Dermis microvascular lymphatic vessel endothelial cell (primary cell): ENCODE results near the gene PSMD6. TPM values are rescaled to one million over a fixed set of nuclear protein-coding genes. Genes with fewer than 3 reads are reported as not detected.
A peak's percentile ranks its signal among the peaks of the same experiment; 100 is the strongest.

Experiments used
- DNase-seq, 2 donors: peaks; one replicate each; pipeline versions ENCODE4 v3.0.0 to v3.0.0-alpha.2; 2010; ENCODE audit warnings: low read depth in 2 of 2
- total RNA-seq: library from RNA; depleted of rRNA; stranded (reverse); fragments of >200 nt; gene quantifications from 2 replicates; pipeline ENCODE4 v1.2.1, GENCODE V29; 2014

The PSMD6 gene
- total RNA-seq, 1 donor from 2014 or later, result 99.6 TPM

DNA sequence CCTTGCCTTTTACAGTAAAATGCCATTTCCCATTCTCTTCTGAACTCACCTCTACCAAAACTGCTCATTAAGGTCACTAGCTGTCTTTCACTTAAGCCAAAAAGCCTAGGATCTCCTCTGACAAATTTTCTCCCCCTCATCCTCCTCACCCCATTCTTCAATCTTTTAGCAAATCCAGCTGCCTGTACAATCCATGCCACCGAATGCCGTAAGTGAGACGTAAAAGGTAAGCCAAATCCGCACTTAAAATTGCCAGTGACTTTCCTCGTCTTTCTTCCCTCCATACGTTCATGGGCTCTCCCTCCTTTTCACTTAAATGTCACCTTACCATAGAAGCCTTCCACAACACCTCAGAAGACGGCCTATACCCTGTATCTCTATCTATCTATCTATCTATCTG is 13.8 kb downstream of the PSMD6 start:
- no peak for DNase-seq

DNA sequence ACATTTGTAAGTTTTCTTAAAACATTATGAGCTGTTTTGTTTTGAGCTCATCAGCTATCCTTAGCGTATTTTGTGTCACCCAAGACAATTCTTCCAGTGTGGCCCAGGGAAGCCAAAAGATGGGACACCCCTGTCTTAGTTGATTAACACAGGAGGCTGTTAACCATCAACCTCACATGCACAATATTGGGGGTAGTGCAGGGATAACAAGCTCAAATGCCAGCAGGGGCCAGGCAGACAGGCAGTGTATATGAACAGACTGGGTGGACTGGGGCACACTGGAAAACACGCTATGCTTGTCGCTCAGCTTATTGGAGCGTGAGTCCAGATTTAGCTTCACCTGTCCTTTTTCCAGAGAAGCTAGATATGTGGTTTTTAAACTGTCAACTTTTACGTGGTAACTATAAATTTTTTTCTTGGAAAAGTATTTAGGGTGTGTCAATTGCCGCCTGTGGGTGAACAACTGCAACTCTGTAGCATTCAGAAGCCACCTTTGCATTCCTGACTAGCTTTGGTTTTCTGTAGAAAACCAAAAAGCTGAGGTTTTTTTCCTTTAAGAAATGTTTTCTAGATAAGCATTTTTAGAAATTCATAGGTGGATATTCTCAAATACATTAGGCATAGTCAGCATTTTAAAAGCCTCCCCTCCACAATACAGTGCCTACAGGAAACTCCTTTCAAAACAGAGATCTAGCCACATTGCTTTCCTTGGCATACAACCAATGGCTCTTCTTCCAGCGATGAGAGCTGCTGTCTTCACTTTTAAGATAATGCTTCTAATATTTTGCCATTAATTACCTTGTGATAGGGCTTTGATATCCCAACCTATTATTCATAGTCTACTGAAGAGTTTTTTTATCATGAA is 14.6 kb downstream of the PSMD6 start:
- peak; percentile 87 for DNase-seq

DNA sequence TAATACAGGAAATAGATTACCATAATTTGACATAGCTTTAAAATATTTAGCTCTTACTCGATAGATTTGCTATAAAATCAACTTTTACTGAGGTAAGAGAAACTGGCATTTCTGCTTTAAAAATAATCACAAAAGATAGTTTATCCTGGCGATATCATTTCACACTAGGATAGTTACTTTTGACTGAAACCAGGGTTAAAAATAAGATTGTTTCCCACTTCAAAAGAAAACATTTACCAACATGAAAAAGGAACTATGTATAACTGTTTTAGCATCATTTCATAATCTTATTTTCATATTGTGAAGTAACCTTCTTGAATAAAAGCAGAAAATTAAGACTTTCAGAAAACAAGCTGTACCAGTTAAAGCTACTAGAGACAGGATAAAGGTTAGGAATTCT is 15.3 kb downstream of the PSMD6 start:
- no peak for DNase-seq

DNA sequence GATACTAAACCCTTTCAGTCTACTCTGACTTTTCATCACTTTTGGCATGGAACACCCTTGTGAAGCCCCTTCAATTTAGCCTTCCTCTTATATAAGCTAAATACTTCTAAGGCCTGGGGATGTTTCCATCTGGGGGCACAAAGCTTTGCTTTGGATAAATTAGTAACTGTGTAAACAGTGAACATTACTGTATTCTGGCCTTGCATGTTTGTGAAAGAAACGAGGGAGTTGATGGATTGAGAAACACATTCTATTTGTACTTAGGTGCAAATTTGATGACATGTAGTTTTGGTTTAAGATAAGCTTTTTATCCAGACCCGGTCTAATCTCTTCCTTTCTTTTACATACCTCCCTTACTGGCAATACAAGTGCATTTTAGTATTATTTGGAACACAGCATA is 19.7 kb downstream of the PSMD6 start:
- no peak for DNase-seq

DNA sequence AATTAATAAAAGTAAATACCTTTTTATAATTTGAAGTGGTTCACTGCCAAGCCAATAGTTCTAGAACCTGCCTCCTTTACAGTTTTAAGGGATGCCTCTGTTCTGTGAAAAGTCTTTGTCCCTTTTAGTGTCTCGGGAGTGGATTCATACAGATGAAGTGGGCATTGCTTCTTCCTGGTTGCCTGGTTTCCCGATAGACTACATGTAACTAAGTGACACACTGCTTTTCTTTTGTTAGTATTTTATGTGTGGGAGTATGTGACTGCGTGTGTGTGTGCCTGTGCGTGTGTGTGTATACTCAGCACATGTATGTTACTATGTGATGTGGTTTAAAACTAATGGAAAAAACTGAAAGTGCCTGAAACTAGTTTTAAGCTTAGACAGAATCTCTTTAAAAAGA is 21.1 kb downstream of the PSMD6 start:
- no peak for DNase-seq

DNA sequence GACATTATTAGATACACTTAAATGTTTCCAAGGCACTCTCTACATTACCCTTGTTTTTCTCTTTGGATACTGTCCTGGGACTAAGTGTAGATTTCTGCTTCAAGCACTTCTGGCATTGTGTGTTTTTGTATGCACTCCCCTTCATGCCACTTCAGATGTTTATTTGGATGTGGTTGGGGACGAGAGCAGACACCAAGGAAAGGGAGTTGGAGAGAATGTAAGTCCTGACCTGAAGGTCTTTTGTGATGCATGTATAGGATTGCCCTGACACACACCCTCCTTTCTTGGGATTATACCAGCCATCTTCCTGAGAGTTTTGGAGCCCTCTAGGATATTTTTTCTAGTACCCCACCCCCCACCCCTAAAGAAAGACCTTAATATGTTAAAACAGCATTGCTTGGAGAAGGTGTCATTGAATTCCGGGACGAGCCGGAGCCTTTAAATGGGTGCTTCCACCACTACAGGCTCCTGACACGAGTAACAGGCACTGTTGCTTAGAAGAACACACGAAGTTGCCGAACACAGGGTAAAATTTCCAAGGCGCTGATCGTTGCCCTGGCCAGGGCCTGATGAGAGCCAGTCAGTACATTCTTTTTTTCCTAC is 22.7 kb downstream of the PSMD6 start:
- no peak for DNase-seq

DNA sequence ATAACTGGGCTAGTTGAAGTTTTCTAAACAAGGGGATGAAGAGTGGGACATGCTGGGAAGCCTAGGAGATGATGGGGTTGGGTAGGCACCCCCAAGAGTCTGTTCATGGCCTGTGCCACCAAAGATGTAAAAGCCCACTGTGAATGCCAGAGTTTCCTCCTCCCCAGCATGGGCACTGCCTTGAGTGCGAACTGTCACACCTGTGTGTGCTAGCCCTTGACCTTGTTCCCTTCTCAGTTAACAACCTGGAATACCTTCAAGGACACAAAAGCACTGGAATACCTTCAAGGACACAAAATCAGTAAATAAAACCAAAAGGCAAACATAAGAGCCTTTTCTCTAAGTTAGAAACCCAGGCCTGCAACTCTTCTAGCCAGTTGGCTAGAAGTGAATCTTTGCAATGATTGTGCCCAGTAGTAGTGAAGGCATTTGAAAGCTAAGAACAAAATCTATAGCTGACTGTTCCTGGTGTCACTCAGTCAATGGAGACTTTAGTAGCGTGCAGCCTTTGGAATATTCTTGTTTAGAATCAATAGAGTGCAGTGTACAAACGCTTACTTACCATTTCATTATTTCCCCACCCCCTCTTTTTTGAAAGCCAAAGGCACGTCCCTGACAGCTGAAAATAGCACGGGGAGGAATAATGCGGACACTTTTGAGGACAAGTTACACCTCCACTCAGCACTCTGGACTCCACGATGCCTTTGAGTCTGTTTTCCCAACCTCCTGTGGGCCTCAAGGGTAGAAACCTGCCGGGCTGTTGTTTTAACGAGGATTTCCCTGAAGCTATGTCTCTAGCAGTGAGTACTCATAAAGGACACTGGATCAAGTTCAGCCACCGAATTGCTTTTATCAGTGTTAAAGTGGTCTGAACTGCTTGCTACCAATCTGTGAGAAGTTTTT is 24.2 kb downstream of the PSMD6 start:
- no peak for DNase-seq

DNA sequence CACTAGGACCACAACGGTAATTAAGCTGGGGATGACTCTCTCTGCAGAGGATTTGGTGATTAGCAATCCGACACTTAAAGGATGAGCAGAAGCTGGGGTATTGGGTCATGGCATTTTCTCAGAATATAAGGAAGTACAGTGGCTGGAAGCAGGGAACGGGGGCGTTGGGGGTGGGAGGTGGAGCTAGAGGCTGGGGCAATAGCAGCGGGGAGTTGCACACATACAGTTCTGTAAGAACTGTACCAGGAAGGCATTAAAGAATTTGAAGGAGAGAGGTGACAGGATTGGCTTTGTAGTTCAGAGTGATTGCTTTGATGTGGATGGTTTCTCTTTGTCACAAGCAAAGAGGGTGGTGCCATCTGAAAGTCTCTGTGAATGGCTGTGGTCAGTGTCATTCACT is 28.2 kb downstream of the PSMD6 start:
- DNase-seq, result no peak

DNA sequence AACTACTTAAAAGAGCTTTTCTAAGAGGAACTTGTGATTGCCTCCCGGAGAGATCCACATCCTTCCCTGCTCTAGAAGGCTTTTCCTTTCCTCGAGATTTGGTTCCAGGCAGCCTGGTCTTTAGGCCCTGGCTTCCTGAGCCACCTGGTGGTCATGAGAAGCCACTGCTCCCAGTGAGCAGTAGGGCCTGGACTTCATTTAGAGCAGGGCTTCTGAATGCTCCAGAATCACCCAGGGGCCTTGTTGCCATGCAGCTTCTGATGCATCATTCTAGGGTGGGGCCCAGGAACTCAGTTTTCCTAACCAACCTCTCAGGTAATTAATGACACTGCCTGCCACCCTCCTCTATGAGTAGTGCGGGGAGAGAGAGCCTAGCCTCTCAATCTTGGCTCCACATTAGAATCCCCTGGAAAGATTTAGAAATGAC is 29.6 kb downstream of the PSMD6 start:
- DNase-seq, result peak in 1 of 2 donors; percentile 79

DNA sequence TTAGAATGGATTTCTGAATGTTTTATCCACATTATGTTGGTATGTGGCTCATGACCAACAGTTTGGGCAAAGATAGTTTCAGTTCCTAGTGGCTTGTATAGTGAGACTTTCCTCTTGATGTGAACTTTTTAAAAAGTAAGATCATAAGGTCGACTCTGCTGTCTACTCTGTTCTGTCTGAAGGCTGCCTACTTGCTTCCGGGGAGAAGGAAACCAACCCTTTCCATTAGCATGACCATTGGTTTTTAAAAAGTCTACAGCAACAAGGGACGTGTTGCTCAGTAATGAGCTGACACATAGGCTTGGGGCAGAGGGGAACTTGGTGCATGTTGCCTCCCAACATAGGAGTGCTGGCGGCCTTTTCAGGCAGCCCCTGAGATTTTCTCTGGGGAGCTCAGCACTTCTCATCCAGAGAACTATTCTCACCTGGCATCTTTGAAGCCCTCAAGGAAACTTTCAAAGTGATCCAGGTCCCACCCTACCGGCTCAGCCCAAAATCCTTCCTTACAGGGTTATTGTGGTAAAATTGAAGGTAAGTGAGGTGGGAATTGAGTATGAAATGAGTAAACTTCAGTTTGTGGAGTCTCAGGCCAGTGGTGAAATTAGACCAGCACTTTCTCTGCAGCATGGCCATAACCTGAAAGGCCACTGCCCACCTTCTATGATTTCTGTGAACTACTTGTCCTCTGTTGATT is 30.6 kb downstream of the PSMD6 start:
- no peak for DNase-seq

DNA sequence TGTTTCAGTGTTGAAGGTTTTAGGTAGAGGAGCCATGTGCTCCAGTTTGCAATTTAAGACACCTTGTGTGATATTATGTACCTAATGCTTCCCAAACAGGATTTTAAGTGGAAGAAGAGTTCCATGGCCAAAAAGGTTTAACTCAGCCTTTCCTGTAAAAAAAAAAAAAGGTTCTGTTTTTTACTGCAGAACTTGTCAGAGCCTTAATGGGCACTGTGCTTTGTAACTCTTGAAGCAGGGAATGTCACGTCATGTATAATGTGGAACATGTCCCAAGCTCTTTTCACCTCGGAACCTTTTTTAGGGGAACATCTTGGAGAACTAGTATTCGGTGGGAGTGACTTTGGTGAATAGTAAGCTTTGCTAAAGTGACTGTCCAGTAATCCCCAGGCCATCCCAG is 31.6 kb downstream of the PSMD6 start:
- DNase-seq, result no peak

DNA sequence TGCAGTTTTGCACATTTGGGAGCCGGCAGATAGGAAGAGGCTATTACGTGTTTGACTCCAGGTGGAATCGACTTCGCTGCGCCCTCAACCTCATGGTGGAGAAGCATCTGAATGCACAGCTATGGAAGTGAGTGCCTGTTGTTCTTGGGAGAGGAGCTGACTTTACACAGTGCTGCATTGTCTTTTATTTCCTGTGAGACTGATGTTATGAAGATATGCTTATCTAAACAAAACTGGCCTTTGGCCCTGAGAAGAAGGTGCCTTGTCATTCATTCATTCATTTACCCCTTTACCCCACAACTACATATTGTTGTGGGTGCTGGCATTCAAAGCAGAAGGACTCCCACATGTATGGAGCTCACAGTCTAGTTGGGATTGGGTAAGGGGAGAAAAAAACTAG is 32.6 kb downstream of the PSMD6 start:
- peak in 1 of 2 donors; percentile 75 for DNase-seq

DNA sequence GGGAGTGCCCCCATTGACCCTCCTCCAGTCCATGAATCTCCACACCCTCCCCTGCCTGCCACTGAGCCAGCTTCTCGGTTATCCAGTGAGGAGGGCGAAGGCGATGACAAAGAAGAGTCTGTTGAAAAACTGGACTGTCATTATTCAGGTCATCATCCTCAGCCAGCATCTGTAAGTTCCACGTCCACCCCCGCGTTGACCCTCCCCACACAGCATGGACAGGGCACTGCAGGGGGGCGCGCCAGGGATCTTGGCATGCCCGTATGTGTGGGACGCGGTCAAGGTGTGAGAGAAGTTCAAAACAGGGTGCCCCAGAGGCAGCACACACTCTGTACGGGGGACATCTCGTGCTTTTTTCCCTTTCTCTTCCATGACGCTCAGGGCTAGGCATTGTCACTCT is 33.1 kb downstream of the PSMD6 start:
- DNase-seq, result no peak

DNA sequence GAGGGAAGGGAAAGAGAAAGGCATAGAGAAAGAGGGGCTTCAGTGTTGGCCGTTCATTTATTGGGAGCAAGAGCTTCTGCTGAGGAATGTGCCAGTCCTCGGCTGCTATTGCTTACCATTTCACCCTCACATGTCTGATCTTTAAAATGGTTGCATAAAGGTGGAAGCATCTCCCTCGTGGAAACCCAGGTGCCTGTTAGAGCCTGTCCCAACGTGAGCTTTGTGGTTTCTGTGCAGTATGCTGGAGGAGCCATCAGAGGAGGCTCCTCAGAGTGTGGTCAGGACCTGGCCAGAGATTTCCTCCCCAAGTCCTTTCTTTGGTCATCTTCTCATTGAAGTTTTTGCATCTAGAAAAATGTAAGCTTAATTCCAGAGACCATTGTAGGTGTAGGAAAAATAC is 34.4 kb downstream of the PSMD6 start:
- no peak for DNase-seq

DNA sequence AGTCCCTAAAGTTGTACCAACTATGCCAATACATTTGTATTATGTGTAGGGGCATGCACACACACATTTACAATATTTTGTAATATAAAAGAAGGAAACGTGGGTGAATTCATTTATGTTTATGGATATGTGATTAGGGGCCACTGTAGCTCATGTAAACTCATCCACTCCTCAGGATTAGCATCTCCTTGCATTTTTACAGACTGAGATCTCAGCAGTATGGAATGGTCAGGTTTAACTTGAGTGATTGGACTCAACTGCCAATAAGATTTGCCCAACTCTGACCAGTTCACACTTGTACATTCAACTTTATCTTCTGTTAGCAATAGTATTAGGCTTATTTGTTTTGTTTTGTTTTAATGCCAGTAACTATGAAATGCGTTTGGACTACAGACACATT is 36.5 kb downstream of the PSMD6 start:
- no peak for DNase-seq

DNA sequence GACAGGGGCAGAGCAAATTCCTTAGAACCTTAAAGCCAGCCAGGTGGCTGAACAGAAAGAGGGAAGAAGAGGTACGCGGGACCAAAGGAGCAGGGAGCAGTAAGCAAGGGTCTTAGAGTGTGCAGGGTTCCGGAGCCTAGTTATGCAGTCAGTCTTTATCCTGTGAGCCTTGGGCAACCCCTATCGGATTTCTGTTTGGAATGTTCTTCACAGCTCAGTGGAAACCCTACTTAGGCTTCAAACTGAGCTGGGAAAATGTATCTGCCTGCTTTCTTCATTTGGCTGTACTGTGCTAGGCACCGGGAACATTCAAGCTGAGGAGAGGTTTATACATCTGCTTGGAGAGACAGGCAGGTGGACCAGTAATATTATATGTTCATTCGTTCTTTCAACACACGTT is 37.1 kb downstream of the PSMD6 start:
- no peak for DNase-seq

DNA sequence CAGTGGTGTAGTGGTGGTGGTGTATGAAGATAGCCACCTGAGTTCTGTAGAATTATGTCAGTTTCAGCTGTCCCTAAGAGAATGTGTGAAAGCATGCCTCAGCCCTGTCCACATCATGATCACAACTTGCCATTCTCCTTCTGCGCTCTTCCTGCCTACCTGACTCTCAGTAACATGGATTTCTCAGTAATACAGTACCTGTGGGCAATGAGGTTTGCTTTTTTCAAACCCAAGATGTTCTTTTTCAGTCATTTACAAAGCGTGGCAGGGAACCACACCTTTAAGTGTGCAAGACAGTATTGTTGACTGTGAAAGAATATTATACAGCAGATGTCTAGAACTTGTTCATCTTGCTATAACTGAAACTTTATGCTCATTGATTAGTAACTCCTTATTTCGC is 38.9 kb downstream of the PSMD6 start:
- no peak for DNase-seq

DNA sequence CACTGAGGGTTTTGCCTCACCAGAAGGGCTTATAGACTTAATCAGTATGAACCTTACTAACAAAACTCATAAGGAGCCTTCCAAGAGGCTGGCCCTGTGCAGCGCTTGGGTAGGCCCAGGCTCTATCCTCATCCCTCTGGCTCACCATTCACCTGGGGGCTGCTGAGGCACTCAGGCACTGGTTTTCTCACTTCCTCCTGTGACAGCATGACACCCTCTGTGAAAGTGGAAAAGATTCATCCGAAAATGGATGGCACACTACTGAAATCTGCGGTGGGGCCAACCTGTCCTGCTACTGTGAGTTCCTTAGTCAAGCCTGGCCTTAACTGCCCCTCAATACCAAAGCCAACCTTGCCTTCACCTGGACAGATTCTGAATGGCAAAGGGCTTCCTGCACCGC is 41.3 kb downstream of the PSMD6 start:
- no peak for DNase-seq

DNA sequence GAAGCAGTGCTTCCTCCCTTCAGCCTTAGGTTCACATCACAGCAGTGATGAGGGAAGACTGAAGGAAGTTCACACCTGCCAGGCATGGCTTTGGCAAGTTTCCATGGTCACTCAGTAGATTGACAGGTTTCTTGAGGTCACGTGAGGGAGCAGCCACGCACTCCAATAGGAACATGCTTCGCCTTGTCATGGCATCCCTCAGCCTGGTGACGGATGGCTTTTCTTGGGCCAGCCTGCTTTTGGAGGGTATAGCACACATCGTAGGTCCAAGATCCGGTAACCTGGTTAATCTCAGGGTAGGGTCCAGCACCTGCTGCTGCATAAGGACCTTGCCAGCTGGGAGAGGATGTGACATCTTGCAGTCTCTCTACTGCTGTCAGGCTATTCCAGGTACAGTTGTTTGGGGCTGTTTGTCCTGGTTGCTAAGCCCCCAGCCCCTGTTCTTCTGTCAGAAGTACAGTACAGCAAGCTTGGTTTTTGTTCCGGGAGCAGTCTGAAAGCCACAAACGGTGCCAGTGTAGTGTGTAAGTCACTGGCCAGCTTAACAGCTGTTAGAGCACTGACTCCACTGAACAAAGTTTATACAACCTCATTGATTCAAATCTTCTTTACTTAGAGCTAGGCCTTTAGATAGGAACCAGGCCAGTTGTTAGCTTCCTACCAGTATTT is 42.3 kb downstream of the PSMD6 start:
- no peak for DNase-seq

DNA sequence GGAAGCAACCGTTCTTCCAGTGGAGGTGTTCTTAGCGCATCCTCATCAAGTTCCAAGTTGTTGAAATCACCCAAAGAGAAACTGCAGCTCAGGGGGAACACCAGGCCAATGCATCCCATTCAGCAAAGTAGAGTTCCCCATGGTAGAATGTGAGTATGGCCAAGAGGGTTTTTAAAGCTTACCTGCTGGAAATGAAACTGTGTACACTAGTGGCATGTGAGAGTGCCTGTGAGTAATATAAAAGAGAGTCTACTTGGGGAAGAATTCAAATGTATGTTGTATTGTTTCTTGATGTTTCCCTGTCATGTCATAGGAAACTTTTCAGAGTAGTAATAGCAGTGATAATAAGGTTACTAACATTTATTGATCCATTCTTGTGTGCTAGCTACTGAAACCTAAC is 43.3 kb downstream of the PSMD6 start:
- DNase-seq, result no peak
